Thoracic aorta (tissue), 2 donors: ENCODE data around the gene IGSF8. TPM values are rescaled to one million over a fixed set of nuclear protein-coding genes. Genes with fewer than 3 reads are reported as not detected.

Experiments
- ATAC-seq: fragments of 150-250 bp; one replicate; pipeline ENCODE4 v1.8.0; 2017; ENCODE audit warnings: low read depth; ENCODE audit not compliant: insufficient number of reproducible peaks, low FRiP score
- DNase-seq: peaks from one replicate; pipeline ENCODE4 v3.0.0-alpha.2; 2020; ENCODE audit warnings: low spot score
- H3K27ac ChIP-seq, 2 donors: fragments of 200-600 bp; sonication (generic); 1 replicate in 1 of 2; 2 replicates in 1 of 2; pipeline ENCODE4 v1.5.1; 2016; ENCODE audit warnings: mild to moderate bottlenecking in 2 of 2, moderate library complexity in 2 of 2
- H3K27me3 ChIP-seq: fragments of 200-600 bp; sonication (generic); replicated peaks from 2 replicates; pipeline ENCODE4 v1.6.0; 2016; ENCODE audit warnings: mild to moderate bottlenecking; ENCODE audit not compliant: insufficient read depth
- H3K36me3 ChIP-seq: fragments of 200-600 bp; sonication (generic); one replicate; pipeline ENCODE4 v1.5.1; 2016
- H3K4me1 ChIP-seq, 2 donors: fragments of 200-600 bp; sonication (generic); 1 replicate in 1 of 2; 2 replicates in 1 of 2; pipeline versions ENCODE4 v1.5.1 to v1.6.0; 2016; ENCODE audit warnings: low read depth in 2 of 2, mild to moderate bottlenecking in 1 of 2; ENCODE audit not compliant: control insufficient read depth in 1 of 2
- H3K4me3 ChIP-seq: fragments of 200-600 bp; sonication (generic); 2 replicates; pipeline ENCODE4 v1.5.1; 2016; ENCODE audit warnings: mild to moderate bottlenecking
- H3K9me3 ChIP-seq: fragments of 200-600 bp; sonication (generic); 2 replicates; pipeline ENCODE4 v1.5.1; 2016
- total RNA-seq, 2 donors: library from RNA; depleted of rRNA; stranded (reverse); fragments of >200 nt; gene quantifications; one replicate each; pipeline versions ENCODE4 v1.1.0 to v1.2.3, GENCODE V29; 2016
- TF ChIP-seq, protein P1 (sequence below): fragments of 200-600 bp; sonication (generic); IDR thresholded peaks from one replicate; pipeline ENCODE4 v1.5.1; 2019; ENCODE audit warnings: antibody characterized with exemption

Gene IGSF8
- total RNA-seq, 2 donors from 2014 or later = 29.6 to 40.8 TPM

DNA sequence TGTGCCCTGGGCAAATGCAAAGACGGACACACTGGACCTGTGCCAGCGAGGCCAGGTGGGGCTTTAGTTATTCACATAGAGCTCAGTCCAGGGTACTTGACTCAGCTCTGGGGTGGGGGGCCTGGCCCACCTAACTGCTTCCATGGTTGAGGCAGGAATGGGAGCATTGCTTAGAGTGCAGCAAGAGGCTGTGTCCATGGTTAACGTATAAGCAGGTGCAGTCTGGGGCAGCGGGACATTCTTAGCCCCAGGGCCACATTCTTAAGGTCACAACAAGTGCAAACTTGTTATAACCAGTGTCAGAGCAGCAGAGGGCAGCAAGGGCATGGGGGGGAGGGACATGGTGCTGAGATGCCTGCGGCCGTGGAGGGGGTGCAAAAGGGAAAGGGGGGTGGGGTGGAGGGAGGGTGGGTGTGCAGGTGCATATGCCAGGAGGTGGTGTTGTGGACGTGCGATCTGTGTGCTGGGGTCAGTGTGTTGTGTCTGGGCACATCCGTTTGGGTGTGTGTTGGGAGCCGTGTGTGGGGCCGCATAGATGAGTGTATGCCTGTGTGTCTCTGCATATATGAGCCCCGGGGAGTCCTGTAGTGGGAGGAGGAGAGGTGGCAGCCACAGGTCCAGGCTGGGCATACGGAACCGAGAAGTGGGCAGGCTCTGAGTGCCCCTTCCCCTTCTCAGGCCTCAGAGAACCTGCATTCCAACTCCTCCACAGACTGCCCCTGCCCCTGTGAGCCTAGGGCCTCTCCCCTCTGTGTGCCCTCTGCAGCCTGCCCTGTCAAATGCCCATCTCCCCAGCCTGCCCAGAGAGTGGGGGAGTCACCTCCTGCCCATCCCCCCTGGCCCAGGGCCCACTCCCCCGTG, 36.8 kb downstream of the IGSF8 start:
- ATAC-seq = no peak
- no peaks in the 10 kb centered on the region for H3K36me3 ChIP-seq
- TF ChIP-seq, protein P1, sequence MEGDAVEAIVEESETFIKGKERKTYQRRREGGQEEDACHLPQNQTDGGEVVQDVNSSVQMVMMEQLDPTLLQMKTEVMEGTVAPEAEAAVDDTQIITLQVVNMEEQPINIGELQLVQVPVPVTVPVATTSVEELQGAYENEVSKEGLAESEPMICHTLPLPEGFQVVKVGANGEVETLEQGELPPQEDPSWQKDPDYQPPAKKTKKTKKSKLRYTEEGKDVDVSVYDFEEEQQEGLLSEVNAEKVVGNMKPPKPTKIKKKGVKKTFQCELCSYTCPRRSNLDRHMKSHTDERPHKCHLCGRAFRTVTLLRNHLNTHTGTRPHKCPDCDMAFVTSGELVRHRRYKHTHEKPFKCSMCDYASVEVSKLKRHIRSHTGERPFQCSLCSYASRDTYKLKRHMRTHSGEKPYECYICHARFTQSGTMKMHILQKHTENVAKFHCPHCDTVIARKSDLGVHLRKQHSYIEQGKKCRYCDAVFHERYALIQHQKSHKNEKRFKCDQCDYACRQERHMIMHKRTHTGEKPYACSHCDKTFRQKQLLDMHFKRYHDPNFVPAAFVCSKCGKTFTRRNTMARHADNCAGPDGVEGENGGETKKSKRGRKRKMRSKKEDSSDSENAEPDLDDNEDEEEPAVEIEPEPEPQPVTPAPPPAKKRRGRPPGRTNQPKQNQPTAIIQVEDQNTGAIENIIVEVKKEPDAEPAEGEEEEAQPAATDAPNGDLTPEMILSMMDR = no peak

DNA sequence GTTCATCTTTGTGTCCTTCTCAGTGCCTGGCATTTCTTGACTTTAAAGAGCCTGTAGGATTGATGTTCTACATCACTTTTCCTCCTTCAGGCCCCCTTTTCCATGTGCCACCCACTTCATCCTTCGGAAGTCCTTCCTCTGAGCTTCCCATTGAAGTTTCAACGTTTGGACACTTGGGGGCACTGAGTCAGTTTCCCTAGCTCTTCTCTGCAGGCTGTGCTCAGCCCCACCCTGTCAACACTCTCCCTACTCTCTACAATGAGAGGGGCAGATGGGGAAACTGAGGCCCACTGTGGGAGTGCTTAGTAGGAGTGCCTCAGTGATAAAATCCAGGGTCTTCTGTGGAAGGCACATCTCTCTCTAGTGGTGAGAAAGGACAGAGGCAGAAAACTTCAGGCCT, 40.3 kb downstream of the IGSF8 start:
- DNase-seq = no peak
- no peaks in the 10 kb centered on the region for H3K36me3 ChIP-seq
- TF ChIP-seq, protein P1 = peak; percentile 36
- ATAC-seq = no peak
- no peak overlapping the region for H3K4me3 ChIP-seq
- no peaks in the 10 kb centered on the region for H3K27me3 ChIP-seq
- no peak overlapping the region for H3K27ac ChIP-seq
- no peaks in the 10 kb centered on the region for H3K9me3 ChIP-seq
- no peaks in the 10 kb centered on the region for H3K4me1 ChIP-seq

More for the DNA sequence above, 36.8 kb downstream of the IGSF8 start:
- no peak for DNase-seq
- Histone ChIP-seq H3K27ac (no peak overlapping the region), H3K9me3 (no peaks in the 10 kb centered on the region), H3K27me3 (no peaks in the 10 kb centered on the region), H3K4me1 (no peaks in the 10 kb centered on the region), H3K4me3 (no peak overlapping the region)

DNA sequence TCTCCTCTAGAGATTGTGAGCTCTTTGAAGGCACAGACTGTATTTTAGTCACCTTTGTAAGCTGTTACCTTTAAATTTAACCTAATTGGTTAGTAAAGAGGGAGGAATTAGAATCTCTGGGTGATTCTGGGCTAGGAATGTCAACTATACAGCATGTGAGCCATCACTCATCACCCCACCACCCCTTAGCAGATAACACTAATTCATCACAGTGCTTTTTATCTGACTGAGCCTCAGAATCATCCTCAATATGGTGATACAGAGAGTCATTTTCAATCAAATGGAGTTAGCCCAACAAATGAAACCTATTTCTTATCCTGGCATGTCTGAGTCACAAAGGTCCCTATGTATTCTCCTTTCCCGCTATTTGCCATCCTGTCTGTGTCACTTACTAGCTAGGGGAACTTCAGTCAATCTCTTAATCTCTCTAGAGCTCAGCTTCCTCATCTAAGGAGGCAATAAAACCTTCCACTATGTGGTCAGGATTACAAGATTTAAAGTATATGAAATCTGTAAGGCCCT, 41.7 kb downstream of the IGSF8 start:
- Histone ChIP-seq H3K27me3 (no peaks in the 10 kb centered on the region), H3K9me3 (no peaks in the 10 kb centered on the region), H3K4me1 (no peaks in the 10 kb centered on the region), H3K36me3 (no peaks in the 10 kb centered on the region), H3K27ac (no peak overlapping the region), H3K4me3 (no peak overlapping the region)
- no peak for ATAC-seq
- no peak for DNase-seq
- TF ChIP-seq, protein P1 = no peak

DNA sequence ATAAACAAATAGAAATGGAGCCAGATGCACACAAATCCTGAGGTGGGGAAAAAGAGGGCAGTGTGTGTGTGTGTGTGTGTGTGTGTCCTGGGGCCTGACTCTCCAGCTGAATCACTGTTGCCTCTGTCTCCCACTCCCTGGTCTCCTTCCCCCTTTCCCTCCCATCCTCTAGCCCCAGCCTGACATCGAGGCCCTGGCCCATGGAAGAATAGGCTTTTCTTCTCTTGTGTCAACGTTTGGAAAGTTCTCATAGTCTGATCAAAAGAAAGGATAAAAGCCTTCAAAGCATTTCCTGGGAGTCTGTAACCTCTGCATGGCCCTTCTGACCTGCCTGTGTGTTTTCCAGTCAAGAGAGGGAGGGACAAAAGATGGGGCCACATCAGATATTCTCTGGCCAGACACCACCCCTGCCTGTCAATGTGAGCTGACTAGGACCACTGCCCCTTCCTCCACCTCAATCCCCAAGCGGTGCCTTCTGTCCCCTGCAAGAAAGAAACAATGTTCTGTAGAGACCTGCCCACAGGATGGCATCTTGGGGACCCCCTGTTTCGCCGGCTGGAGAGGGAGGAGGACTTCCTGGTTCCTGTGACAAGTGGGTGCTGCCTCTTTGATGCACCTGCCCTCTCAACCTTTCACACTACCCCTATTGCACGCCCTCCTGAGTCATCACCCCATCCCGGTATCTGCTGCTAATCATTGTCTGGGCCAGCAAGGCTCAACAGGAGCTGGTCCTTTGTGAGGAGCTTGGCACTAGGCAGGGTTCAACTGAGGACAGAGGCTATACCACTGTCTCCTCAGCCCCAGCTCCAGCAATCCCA, 44.7 kb downstream of the IGSF8 start:
- DNase-seq (no peak), ATAC-seq (no peak)
- Histone ChIP-seq H3K27me3 (no peaks in the 10 kb centered on the region), H3K4me1 (no peaks in the 10 kb centered on the region), H3K27ac (no peak overlapping the region), H3K9me3 (no peaks in the 10 kb centered on the region), H3K36me3 (no peaks in the 10 kb centered on the region), H3K4me3 (no peak overlapping the region)
- TF ChIP-seq, protein P1 = no peak

DNA sequence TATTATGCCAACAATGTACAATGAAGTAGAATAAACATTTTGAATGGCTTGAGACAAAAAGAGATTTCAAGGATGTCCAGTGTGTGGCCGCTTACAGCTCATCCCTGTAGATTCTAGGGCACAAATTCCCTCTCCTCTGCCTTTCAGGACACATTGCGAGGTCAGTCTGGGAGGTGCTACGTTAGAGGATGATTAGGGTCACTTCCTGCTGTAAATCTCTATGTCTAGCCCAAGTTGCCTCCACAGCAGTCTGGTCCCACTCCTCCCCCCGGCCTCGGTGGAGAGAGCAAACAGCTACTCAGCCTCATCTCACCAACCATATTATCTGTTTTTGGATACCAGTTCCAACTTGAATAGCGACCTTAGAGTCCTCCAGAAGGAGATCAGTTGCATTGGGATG, 45.5 kb downstream of the IGSF8 start:
- H3K9me3 ChIP-seq = no peaks in the 10 kb centered on the region
- H3K27me3 ChIP-seq = no peaks in the 10 kb centered on the region
- H3K4me1 ChIP-seq = no peaks in the 10 kb centered on the region
- no peak overlapping the region for H3K27ac ChIP-seq
- TF ChIP-seq, protein P1 = no peak
- DNase-seq (no peak), ATAC-seq (no peak)
- H3K4me3 ChIP-seq = no peak overlapping the region
- no peaks in the 10 kb centered on the region for H3K36me3 ChIP-seq
